ENCODE data around the gene SNRNP70. TPM values are rescaled to one million over a fixed set of nuclear protein-coding genes. Genes with fewer than 3 reads are reported as not detected.

The SNRNP70 gene
- total and polyA plus RNA-seq, 10 of the 15 experiments (the other 5 are each of a cell fraction or from before 2014, with no cell fraction given) = 2.7 to 453 (median 159) TPM

- TF ChIP-seq FOS (IDR thresholded peaks at IDR 0.05; ENCODE audit: borderline replicate concordance, extremely low read depth, insufficient read length) (no peak), NFYA (IDR thresholded peaks at IDR 0.05; ENCODE audit: borderline replicate concordance, low read depth, low read length) (no peak), SKIL (IDR thresholded peaks at IDR 0.05; ENCODE audit: low read depth, poor library complexity, severe bottlenecking) (no peak), NBN (IDR thresholded peaks at IDR 0.05) (no peak)
These were observed 1.0 kb downstream of the SNRNP70 start (continued) for GRCh38 chr19:49086296-49086695.

DNA sequence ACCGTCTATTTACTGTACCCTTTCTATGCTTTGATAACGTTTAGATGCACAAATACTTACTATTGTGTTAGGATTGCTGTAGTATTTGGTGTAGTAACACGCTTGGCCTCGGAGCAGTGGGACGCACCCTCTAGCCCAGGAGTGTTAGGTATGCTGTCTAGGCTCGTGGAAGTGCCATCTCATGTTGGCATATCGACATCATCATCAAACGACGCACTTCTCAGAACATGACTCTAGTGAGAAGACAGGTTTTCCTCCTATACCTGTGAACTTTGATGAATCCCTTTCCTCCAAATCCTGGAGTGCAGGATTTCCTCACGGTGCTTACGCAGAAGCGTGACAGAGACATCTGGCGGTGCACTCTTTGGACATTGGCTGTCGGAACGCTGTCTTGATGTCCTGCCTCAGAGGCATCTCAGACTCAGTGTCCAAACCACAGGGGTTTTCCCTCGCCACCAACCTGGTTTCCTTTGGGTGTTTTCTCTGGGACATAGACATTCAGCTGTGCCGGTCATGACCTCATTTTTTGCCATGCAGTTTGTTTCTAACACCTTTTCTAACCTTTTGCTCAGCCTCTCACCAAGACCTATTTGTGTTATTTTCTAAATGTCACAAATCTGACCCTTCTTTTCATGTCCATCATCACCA is 6.3 kb downstream of the SNRNP70 start:
- peaks cover 32% of the 10 kb centered on the region for H3K79me2 ChIP-seq (ENCODE audit: control insufficient read depth, insufficient read depth, low read length)
- WGBS (ENCODE audit: insufficient coverage, insufficient replicate concordance, low lambda C conversion rate, missing lambda C conversion rate) = 80% methylated on average over 17 of the region's 17 CpGs
- in situ Hi-C loops (cut with MboI) (no loop called here), intact Hi-C loops (cut with micrococcal nuclease; ENCODE audit: unreplicated experiment) (no loop called here)
- no peaks in the 10 kb centered on the region for H3K9me3 ChIP-seq (replicated peaks; ENCODE audit: control insufficient read depth, insufficient read depth, low read length)
- no peak overlapping the region for H3K4me2 ChIP-seq (ENCODE audit: control insufficient read depth, insufficient read depth)
- no peak overlapping the region for H3K4me3 ChIP-seq
- TF ChIP-seq STAT3 (IDR thresholded peaks at IDR 0.05; ENCODE audit: low read depth, low read length) (no peak), RAD51 (IDR thresholded peaks at IDR 0.05) (no peak), DPF2 (IDR thresholded peaks at IDR 0.05) (no peak), RUNX3 (IDR thresholded peaks at IDR 0.05; ENCODE audit: low read length) (0 out of 2 replicates have a peak, but pooled peaks have one; percentile 14)
- H2AFZ ChIP-seq (ENCODE audit: control insufficient read depth, low read depth, low read length) = no peak overlapping the region
- H3K36me3 ChIP-seq (ENCODE audit: control insufficient read depth in 2 of 2, insufficient read depth in 2 of 2, low read length in 1 of 2) = peaks cover 24 to 46% of the 10 kb centered on the region in 2 experiments
- H3K27ac ChIP-seq (ENCODE audit: control insufficient read depth, insufficient read depth) = no peak overlapping the region
- CTCF ChIA-PET = no interaction called here
- BruUV-seq (replicated peaks) = no TSS peak
- H4K20me1 ChIP-seq (ENCODE audit: control insufficient read depth, insufficient read depth) = 0 out of 2 replicates have a peak, but pooled peaks cover 6% of the 10 kb centered on the region
- RAD21 ChIA-PET (ENCODE audit: unreplicated experiment) = no interaction called here
- peaks cover 2% of the 10 kb centered on the region for H3K4me1 ChIP-seq (ENCODE audit: control insufficient read depth, insufficient read depth, low read length)
- no peak overlapping the region for H3K9ac ChIP-seq (ENCODE audit: control insufficient read depth, insufficient read depth, low read length)
- ATAC-seq (no peak), FAIRE-seq (no peak), DNase-seq (ENCODE audit: low read depth, low spot score) (no peak)
- SMC1A ChIA-PET (ENCODE audit: uncharacterized antibody, unreplicated experiment) = no interaction called here
- POLR2A ChIA-PET = no interaction called here
- no peaks in the 10 kb centered on the region for H3K27me3 ChIP-seq (replicated peaks in 1 of 2; ENCODE audit: control insufficient read depth in 2 of 2, insufficient read depth in 2 of 2, low read length in 1 of 2)

Data from GM12878 (cell line).